Tongue (tissue), 2 donors: ENCODE results near the gene ATRAID. TPM values are rescaled to one million over a fixed set of nuclear protein-coding genes. Genes with fewer than 3 reads are reported as not detected.
"Not testable (repeated sequence)": the region's sequence is repeated elsewhere in the genome, so short reads cannot be mapped to it uniquely, and the experiment has no call there.

ENCODE experiments used
- DNase-seq: peaks from one replicate; pipeline ENCODE4 v3.0.0-alpha.2; 2015
- total RNA-seq: library from RNA; depleted of rRNA; stranded (reverse); fragments of >200 nt; gene quantifications from one replicate; pipeline ENCODE4 v1.2.3, GENCODE V29; 2014

The ATRAID gene
- 114 TPM for total RNA-seq

- DNase-seq: peak; percentile 95
Measured at GRCh38 chr2:27211943-27212625, at the start of gene ATRAID, which contains the start of gene SLC5A6. TSS of gene ATRAID (plus strand) at chr2:27212041. CDS start at chr2:27212369, 328 bp downstream. TSS of gene SLC5A6 (minus strand) at chr2:27212268. CDS start at chr2:27207650, 4,618 bp downstream.

GRCh38 chr2:27162151-27163121 lies 49.4 kb upstream of the ATRAID start:
- no peak for DNase-seq

- no peak for DNase-seq
Measured at GRCh38 chr2:27164960-27165763, 46.7 kb upstream of the ATRAID start.

GRCh38 chr2:27170581-27171337 lies 41.1 kb upstream of the ATRAID start:
- no peak for DNase-seq

DNA sequence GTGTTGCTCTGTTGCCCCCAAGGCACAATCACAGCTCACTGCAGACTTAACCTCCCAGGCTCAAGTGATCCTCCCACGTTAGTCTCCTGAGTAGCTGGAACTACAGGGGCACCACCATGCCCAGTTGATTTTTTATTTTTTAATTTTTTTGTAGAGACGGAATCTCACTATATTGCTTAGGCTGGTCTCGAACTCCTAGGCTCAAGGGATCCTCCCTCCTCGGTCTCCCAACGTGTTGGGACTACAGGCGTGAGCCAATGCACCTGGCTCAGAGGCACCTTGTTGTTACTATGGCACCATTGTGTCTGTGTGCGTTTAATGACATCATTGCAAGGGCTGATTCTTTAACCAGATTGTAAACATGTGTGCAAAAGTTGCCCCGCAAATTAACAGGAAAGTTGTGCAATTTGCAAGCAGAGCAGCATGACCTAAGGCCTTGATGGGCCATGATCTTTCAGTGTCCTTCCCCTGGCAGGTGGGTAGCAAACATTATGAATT lies 40.4 kb upstream of the ATRAID start:
- DNase-seq: no peak

DNA sequence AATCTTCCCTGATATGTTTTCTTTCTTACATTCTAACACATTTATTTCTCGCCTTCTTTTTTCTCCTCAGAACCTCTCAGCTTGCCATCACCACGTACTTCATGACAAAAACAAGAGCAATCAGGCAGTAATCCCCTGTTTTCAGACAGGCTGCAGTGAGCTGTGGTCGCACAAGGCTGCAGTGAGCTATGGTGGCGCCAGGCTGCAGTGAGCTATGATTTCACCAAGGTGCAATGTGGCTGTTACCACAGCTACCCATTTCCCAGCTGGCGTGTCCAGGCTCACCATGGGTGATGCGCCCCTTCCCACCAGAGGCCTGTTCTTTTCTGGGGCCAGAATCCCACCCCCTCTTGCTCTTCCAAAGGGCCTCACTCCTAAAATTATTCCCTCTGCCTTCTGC lies 37.2 kb upstream of the ATRAID start:
- DNase-seq: no peak

DNA sequence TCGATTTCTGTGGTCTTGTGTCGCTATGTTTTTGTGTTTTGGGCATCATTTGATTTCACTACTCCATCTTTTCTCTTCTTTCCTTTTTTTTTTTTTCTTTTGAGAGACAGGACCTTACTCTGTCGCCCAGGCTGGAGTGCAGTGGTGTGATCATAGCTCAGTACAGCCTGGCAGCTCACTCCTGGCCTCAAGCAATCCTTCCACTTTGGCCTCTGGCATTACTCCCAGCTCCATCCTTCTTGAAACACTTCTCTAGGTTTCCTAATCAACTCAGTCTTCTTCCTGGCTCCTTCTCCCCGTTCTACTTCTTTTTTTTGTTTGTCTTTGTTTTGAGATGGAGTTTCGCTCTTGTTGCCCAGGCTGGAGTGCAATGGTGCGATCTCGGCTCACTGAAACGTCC lies 36.5 kb upstream of the ATRAID start:
- DNase-seq: no peak

GRCh38 chr2:27175781-27176180 lies 36.1 kb upstream of the ATRAID start:
- DNase-seq: not testable (repeated sequence)

GRCh38 chr2:27177441-27178351 lies 34.1 kb upstream of the ATRAID start:
- no peak for DNase-seq

- no peak for DNase-seq
Measured at GRCh38 chr2:27178469-27178868, 33.4 kb upstream of the ATRAID start.

DNA sequence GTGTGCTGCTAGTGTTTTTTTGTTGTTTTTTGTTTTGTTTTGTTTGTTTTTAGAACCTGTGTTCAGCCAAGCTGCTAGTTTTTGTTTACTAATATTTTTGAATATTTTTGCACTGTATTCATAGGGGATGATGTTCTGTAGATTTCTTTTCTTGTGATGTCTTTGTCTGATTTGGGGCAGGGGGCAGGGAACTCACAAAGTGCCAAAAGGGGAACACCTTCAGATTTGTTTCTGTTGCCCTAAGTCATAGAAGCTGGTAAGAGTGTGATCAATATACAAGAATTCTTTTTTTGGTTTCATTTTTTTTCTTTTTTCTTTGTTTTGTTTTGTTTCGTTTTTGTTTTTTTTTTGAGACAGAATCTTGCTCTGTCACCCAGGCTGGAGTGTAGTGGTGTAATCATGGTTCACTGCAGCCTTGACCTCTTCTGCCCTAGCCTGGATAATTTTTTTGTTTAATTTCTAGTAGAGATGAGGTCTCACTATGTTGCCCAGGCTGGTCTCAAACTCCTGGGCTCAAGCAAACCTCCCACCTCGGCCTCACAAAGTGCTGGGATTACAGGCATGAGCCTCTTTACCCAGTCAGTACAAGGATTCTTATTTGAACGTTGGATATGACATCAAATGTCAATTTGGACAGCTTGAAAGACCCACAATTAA lies 32.4 kb upstream of the ATRAID start:
- DNase-seq: no peak

DNA sequence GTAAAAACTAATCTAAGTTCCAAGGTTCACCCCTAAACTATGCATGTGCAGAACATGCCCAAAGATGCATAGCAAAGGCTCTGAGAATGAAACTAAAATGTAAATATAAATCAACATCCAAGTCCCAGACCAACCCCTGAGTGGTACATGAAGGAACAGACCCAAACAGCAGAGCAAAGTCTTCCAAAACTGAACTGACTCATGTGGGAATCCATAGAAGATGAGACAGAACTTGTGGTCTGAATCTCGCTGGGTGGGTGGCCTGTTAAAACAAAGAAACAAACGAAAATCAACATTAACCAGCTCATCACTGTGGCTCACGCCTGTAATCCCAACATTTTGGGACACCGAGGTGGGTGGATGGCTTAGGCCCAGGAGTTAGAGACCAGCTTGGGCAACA lies 29.5 kb upstream of the ATRAID start:
- no peak for DNase-seq

DNA sequence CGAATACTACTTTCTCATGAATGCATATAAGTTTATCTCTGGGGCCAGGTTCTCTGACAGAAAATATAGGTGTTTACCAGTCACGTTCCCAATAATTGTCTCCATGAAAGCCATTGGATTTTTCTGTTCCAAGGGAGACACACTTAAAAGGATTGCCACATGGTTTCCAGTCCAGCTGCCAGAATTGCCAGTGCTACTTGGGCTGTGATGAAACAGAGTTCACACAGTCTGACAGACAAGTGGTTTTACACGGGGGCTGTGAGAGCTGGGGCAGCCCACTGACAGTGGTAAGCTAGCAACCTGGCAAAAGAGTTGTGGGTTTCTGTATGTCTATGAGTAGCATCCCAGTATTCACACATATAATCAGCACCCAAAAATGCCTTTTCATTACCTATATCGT lies 27.7 kb upstream of the ATRAID start:
- no peak for DNase-seq

DNA sequence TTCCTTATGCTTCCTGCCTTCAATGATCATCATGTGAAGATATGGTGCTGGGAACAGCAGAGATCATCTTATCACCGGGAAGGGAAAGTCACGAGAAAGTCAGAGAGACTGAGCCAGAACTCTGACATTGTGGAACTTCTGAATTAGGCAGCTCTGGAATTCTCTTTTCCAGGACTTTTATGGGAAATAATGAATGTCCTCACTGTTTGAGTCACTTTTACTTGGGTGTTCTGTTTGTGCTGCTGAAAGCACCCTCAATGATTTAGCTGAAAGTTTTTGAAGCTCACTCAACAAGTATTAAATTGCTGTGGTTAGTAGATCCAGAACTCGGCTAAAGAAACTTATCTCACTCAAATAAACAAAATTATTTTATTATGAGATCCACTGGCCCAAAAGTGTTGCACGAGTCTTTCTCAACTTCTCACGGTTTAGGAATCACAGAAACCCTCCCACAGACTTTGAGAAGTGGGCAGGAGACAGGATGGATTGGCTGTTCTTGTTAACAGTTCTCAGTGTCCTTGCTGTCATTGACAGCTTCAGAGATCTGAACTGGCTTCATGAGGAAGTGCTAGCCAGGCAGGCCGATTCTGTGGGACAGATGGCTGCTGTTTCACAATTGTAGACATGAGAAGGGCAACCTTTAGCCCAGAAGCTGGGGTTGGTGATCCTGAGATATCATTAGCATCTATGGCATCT lies 26.4 kb upstream of the ATRAID start:
- no peak for DNase-seq

DNA sequence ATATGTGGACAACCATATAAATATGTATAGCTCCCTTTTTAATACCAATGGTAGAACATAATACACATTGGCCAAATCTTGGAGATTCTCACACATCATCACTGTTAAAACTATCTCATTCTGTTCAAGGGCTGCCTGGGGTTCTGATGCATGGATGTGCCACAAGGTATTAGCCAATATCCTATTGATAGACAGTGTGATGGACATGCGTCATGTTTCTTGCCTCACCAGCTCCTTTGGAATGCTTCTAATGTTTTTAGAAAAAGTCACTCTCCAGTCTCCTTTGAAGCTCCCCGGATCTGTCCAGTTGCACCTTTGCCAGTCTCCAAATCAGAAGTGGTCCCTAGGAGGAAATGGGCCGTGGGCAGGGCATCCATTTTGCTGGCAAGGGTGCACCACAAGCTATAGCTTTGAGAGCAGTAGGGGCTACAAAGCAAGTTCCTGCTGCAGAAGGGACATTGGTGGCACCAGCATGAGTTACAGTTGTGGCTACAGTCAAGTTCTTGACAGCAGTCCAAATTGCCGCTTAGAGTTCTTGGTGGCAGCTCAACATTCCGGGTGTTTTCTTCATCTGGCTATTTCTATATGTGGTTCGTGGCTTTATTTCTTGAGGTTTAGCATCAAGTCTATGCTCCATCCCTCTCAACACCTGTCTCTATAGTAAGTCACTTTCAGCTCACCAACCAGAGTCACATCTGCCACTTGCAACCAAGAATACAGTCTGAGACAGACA lies 25.1 kb upstream of the ATRAID start:
- DNase-seq: no peak

GRCh38 chr2:27189989-27190388 lies 21.9 kb upstream of the ATRAID start:
- DNase-seq: no peak

GRCh38 chr2:27191070-27191829 lies 20.6 kb upstream of the ATRAID start:
- peak; percentile 72 for DNase-seq
